Ovary (tissue), 9 donors: ENCODE results near the gene TFAP2B. TPM values are rescaled to one million over a fixed set of nuclear protein-coding genes. Genes with fewer than 3 reads are reported as not detected.

Experiments used
- DNase-seq, 5 donors: peaks; one replicate each; pipeline ENCODE4 v3.0.0-alpha.2; 2019 to 2020
- H3K27ac ChIP-seq, 2 donors: fragments of 200-600 bp; one replicate each; pipeline versions ENCODE4 v1.5.1 to v1.8.0; 2019 to 2022
- H3K27me3 ChIP-seq: fragments of 200-600 bp; one replicate; pipeline ENCODE4 v1.8.0; 2022
- H3K36me3 ChIP-seq: fragments of 200-600 bp; sonication (generic); one replicate; pipeline ENCODE4 v1.5.1; 2019
- H3K4me1 ChIP-seq: one replicate; pipeline ENCODE4 v1.8.1; 2013; ENCODE audit warnings: mild to moderate bottlenecking, moderate library complexity; ENCODE audit not compliant: insufficient read depth
- H3K4me3 ChIP-seq: fragments of 200-600 bp; sonication (generic); one replicate; pipeline ENCODE4 v1.5.1; 2017
- H3K9me3 ChIP-seq, 2 donors: fragments of 200-600 bp in 1 of 2; sonication (generic) in 1 of 2; one replicate each; pipeline versions ENCODE4 v1.5.1 to v1.8.1; 2013 to 2019; ENCODE audit warnings: mild to moderate bottlenecking in 1 of 2, moderate library complexity in 1 of 2
- EP300 ChIP-seq: sonication (generic); formaldehyde crosslinking; IDR thresholded peaks from one replicate; pipeline ENCODE4 v1.6.1; 2017; ENCODE audit warnings: antibody characterized with exemption
- POLR2A ChIP-seq: fragments of 450-650 bp; IDR thresholded peaks from one replicate; pipeline ENCODE4 v1.6.1; 2017; ENCODE audit warnings: antibody characterized with exemption, mild to moderate bottlenecking, moderate library complexity
- WGBS, 3 donors: extraction: QIAGEN DNeasy Blood & Tissue Kit in 1 of 3; methylation state at CpG; one replicate each; pipeline versions ENCODE4 v1.1.5 to v1.1.7; 2013 to 2017; 5-methylcytosine and 5-hydroxymethylcytosine counted together
- intact Hi-C, 4 donors: fragments of 100-400 bp; cut with DNase I; formaldehyde crosslinking; loops; one replicate each; pipeline versions ENCODE4 v1.11.0 to v1.15.1; 2022 to 2023
- polyA plus RNA-seq, 2 donors: library from polyadenylated mRNA; stranded (reverse); fragments of 200-250 nt in 1 of 2; fragments of 350-450 nt in 1 of 2; fragmentation: Illumina TruSeq in 1 of 2; extraction: RNeasy Lipid Tissue Mini Kit (QIAGEN cat#74804) in 1 of 2; gene quantifications; one replicate each; pipeline ENCODE4 v1.2.3, GENCODE V29; 2013 to 2014
- total RNA-seq, 7 donors: library from RNA; depleted of rRNA in 2 of 7; stranded (reverse); fragments of >200 nt in 2 of 7; fragmentation: NEBNext Ultra II Directional in 3 of 7; extraction: Animal tissue kit (Norgen Biotek cat#: 25700) in 3 of 7; gene quantifications; one replicate each; pipeline versions ENCODE4 v1.1.0 to v1.2.4, GENCODE V29; 2016 to 2023
- TF ChIP-seq, protein P1 (sequence below), 3 donors: fragments of 450-650 bp in 2 of 3; fragments of 200-600 bp in 1 of 3; IDR thresholded peaks; one replicate each; pipeline versions ENCODE4 v1.5.1 to v1.8.0; 2016 to 2022; ENCODE audit warnings: antibody characterized with exemption in 3 of 3, mild to moderate bottlenecking in 1 of 3
- donor health status: DM: no; HTN: no; CAD: no; lungs with moderate emphysema.
- donor health status: DM: no; HTN: no; CAD: no.
- donor health status: Bipolar disorder and iron deficiency.
- donor health status: DM: yes; HTN: yes; CAD: no.
- donor health status: DM: no; HTN: no; CAD: no.
- donor health status: DM: yes; HTN: yes; CAD: no.

The TFAP2B gene
- total and polyA plus RNA-seq, 9 donors = not detected

DNA sequence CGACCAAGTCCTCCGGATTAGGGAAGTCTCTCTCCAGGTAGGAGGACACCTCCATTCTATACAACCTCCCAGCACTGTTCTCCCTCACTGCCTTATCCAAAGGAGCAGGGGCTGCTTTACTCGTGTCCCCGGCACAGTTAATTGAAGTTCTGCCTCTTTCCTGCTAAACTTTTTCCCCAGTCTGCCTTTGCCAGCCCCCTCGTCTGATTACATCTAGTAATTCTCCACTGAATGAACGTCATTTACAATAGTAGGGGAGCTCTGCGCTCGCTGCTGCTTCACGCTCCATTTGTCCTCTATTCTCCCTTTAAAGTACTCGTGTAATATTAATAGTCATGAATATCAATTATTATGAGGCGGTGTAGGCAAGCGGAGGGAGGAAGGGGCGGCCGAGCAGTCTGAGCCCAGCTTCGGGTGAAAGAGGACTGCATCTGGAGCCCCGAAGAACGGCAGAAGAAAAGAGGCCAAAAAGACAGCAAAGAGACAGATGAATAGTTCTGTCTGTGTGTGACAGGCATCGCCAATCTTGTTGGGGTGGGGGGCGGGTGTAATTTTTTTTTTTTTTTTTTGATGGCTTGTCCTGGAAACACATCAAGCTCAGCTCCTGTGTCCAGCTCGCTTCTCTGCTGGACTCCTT lies 2.9 kb downstream of the TFAP2B start:
- no peak overlapping the region for H3K4me3 ChIP-seq
- intact Hi-C loops = no loop called here
- no peak overlapping the region for H3K27ac ChIP-seq

DNA sequence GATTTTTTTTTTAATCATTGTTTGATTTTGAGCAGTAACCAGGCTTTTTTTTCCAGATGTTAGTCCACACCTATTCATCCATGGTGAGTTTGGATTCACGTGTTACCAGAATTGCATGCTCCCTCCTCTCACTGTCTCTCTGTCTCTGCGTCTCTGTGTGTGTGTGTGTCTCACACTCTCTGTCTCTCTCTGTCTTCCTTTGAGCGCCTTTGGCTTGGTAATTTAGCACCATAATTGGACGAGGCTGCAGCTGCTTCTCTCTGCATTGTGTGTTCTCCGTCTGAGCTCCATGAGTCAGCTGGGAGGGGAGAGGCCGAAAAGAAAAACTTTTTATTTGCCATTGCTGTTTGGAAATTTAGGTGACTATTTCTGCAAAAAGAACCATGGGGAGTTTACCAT lies 3.4 kb downstream of the TFAP2B start:
- WGBS, 3 donors = 3 to 4% (median 4%) methylated on average over 6 of the region's 6 CpGs
- no peaks in the 10 kb centered on the region for H3K36me3 ChIP-seq
- no peaks in the 10 kb centered on the region for H3K9me3 ChIP-seq
- intact Hi-C loops = no loop called here
- H3K27ac ChIP-seq = no peak overlapping the region
- no peak for TF ChIP-seq POLR2A
- TF ChIP-seq, protein P1, sequence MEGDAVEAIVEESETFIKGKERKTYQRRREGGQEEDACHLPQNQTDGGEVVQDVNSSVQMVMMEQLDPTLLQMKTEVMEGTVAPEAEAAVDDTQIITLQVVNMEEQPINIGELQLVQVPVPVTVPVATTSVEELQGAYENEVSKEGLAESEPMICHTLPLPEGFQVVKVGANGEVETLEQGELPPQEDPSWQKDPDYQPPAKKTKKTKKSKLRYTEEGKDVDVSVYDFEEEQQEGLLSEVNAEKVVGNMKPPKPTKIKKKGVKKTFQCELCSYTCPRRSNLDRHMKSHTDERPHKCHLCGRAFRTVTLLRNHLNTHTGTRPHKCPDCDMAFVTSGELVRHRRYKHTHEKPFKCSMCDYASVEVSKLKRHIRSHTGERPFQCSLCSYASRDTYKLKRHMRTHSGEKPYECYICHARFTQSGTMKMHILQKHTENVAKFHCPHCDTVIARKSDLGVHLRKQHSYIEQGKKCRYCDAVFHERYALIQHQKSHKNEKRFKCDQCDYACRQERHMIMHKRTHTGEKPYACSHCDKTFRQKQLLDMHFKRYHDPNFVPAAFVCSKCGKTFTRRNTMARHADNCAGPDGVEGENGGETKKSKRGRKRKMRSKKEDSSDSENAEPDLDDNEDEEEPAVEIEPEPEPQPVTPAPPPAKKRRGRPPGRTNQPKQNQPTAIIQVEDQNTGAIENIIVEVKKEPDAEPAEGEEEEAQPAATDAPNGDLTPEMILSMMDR (IDR thresholded peaks at IDR 0.05) = no peak
- no peak for TF ChIP-seq EP300
- peaks cover 3% of the 10 kb centered on the region for H3K4me1 ChIP-seq
- H3K4me3 ChIP-seq = no peak overlapping the region
- no peak for DNase-seq
- H3K27me3 ChIP-seq = no peaks in the 10 kb centered on the region

More for the DNA sequence above, 2.9 kb downstream of the TFAP2B start:
- H3K9me3 ChIP-seq = no peaks in the 10 kb centered on the region
- no peak for TF ChIP-seq EP300
- no peaks in the 10 kb centered on the region for H3K36me3 ChIP-seq
- no peaks in the 10 kb centered on the region for H3K27me3 ChIP-seq
- no peak for DNase-seq
- WGBS, 3 donors = 4 to 5% (median 5%) methylated on average over 20 of the region's 20 CpGs
- H3K4me1 ChIP-seq = peaks cover 3% of the 10 kb centered on the region

DNA sequence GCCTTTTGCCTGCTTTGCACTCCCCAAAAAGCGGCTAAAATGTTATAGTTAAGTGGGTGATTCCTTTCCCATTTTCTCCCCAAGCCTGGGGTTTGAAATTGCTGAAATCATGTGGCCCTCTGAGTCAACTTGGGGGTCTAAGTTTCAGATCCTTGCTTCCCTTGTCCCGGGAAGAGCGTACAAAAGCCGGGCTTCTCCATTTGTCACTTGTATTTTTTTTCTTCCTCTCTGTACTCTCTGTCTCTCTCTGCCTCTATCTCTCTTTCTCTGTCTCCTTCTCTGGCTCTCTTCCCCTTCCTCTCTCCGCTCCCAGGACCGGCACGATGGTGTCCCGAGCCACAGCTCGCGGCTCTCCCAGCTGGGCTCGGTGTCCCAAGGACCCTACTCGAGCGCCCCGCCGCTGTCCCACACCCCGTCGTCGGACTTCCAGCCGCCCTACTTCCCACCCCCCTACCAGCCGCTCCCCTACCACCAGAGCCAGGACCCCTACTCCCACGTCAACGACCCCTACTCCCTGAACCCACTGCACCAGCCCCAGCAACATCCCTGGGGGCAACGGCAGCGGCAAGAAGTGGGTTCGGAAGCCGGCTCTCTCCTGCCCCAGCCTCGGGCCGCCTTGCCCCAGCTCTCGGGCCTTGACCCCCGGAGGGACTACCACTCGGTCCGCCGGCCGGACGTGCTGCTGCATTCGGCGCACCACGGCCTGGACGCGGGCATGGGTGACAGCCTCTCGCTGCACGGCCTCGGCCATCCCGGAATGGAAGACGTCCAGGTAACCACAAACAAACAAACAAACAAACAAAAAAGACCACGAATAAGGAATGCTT lies 4.6 kb downstream of the TFAP2B start:
- H3K27me3 ChIP-seq = no peaks in the 10 kb centered on the region
- intact Hi-C loops = no loop called here
- no peak overlapping the region for H3K4me3 ChIP-seq
- no peaks in the 10 kb centered on the region for H3K36me3 ChIP-seq
- H3K27ac ChIP-seq = no peak overlapping the region
- TF ChIP-seq, protein P1 (IDR thresholded peaks at IDR 0.05) = no peak
- TF ChIP-seq POLR2A (no peak), EP300 (no peak)
- no peak for DNase-seq
- 2 to 4% (median 2%) methylated on average over 43 to 46 of the region's 46 CpGs for WGBS, 3 donors
- no peaks in the 10 kb centered on the region for H3K9me3 ChIP-seq
- H3K4me1 ChIP-seq = peaks cover 3% of the 10 kb centered on the region

DNA sequence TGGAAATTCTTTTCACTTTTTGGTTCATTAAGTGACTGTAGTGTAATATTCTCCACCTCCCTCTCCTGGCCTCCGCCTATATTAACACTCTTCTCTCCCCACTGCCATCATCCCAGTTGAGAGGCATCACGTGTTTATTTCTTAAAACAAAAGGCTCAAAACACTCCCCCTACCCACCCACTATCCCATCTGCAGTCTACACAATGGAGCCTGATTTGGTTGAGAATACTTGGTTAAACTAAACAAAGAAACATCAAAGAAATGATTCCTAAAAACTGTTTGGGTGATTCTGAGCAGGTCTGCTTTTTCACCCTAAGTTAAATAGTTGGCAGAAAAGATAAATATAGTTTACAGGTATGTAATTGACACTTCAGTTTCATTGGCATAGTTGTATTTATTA lies 5.9 kb downstream of the TFAP2B start:
- Histone ChIP-seq H3K9me3 (no peaks in the 10 kb centered on the region), H3K4me1 (peaks cover 2% of the 10 kb centered on the region), H3K4me3 (no peak overlapping the region), H3K27ac (no peak overlapping the region), H3K27me3 (no peaks in the 10 kb centered on the region), H3K36me3 (no peaks in the 10 kb centered on the region)
- TF ChIP-seq POLR2A (no peak), EP300 (no peak)
- TF ChIP-seq, protein P1 (IDR thresholded peaks at IDR 0.05) = no peak
- no peak for DNase-seq
- intact Hi-C loops = no loop called here
- 1 to 15% (median 9%) methylated on average over 2 of the region's 2 CpGs for WGBS, 3 donors
